ENCODE data around the gene RPL37. TPM values are rescaled to one million over a fixed set of nuclear protein-coding genes. Genes with fewer than 3 reads are reported as not detected.

Gene RPL37
- total RNA-seq, 1 experiment from 2014 or later, result 565 TPM

Other genes with a start within 250 kb of the RPL37 start
- gene PTGER4, start 155.3 kb downstream of the RPL37 start, total RNA-seq (2014; rRNA removed; shearing (Covaris generic)), result 1.2 and 2.2 TPM in 2 replicates
- gene TTC33, start 79.3 kb downstream of the RPL37 start, total RNA-seq (2014; rRNA removed; shearing (Covaris generic)), result 13.4 and 19.5 TPM in 2 replicates
- 63.7 and 75.9 TPM in 2 replicates for gene PRKAA1, start 36.8 kb downstream of the RPL37 start, total RNA-seq (2014; rRNA removed; shearing (Covaris generic))
- 2.5 and 4.3 TPM in 2 replicates for gene CARD6, start 6.1 kb upstream of the RPL37 start, total RNA-seq (2014; rRNA removed; shearing (Covaris generic))
- gene C7, start 74.3 kb upstream of the RPL37 start, total RNA-seq (2014; rRNA removed; shearing (Covaris generic)), result not detected in 2 replicates
- not detected in 2 replicates for gene MROH2B, start 236.1 kb upstream of the RPL37 start, total RNA-seq (2014; rRNA removed; shearing (Covaris generic))